ENCODE results near the gene NAP1L1. TPM values are rescaled to one million over a fixed set of nuclear protein-coding genes. Genes with fewer than 3 reads are reported as not detected.
A peak's percentile ranks its signal among the peaks of the same experiment; 100 is the strongest.

Gene NAP1L1
- total RNA-seq, 1 donor from 2014 or later, result 687 TPM

GRCh38 chr12:76080729-76081415 is 3.6 kb downstream of the NAP1L1 start:
- H3K9ac ChIP-seq (ENCODE audit: low read length), result no peak overlapping the region
- FAIRE-seq (no peak), DNase-seq (ENCODE audit: low read depth) (no peak)
- H2AFZ ChIP-seq (ENCODE audit: low read depth, low read length), result no peak overlapping the region
- Mint-ChIP-seq H3K27ac (ENCODE audit: unreplicated experiment) (peak overlapping the region; percentile 18), H3K27me3 (ENCODE audit: low read depth, unreplicated experiment) (no peaks in the 10 kb centered on the region), H3K4me3 (ENCODE audit: unreplicated experiment) (peak overlapping the region; percentile 96), H3K4me1 (ENCODE audit: low read depth, unreplicated experiment) (peaks cover 31% of the 10 kb centered on the region), H3K9me3 (ENCODE audit: unreplicated experiment) (no peaks in the 10 kb centered on the region), H3K36me3 (ENCODE audit: low read depth, unreplicated experiment) (peaks cover 2% of the 10 kb centered on the region)
- H3K36me3 ChIP-seq (ENCODE audit: insufficient read depth, low read length), result peaks cover 4% of the 10 kb centered on the region
- H4K20me1 ChIP-seq (ENCODE audit: insufficient read depth, low read length), result peaks cover 76% of the 10 kb centered on the region
- peaks cover 85% of the 10 kb centered on the region for H3K79me2 ChIP-seq (ENCODE audit: insufficient read depth, low read length)
- peak; percentile 18 for TF ChIP-seq CTCF (IDR thresholded peaks at IDR 0.05; ENCODE audit: insufficient read depth, low read depth, low read length)
- no peak for TF ChIP-seq EZH2 (IDR thresholded peaks at IDR 0.05; ENCODE audit: insufficient read depth, low read length)
- no peak overlapping the region for H3K4me3 ChIP-seq (ENCODE audit: insufficient read depth, low read depth, low read length)
- H3K27me3 ChIP-seq (ENCODE audit: insufficient read depth, low read length), result no peaks in the 10 kb centered on the region
- H3K27ac ChIP-seq (ENCODE audit: low read depth, low read length), result no peak overlapping the region
- H3K4me1 ChIP-seq (ENCODE audit: insufficient read depth, low read length), result peaks cover 15% of the 10 kb centered on the region
- peak overlapping the region; percentile 32 for H3K4me2 ChIP-seq (ENCODE audit: low read length)
- no peaks in the 10 kb centered on the region for H3K9me3 ChIP-seq (ENCODE audit: insufficient read depth, low read depth, low read length)

DNA sequence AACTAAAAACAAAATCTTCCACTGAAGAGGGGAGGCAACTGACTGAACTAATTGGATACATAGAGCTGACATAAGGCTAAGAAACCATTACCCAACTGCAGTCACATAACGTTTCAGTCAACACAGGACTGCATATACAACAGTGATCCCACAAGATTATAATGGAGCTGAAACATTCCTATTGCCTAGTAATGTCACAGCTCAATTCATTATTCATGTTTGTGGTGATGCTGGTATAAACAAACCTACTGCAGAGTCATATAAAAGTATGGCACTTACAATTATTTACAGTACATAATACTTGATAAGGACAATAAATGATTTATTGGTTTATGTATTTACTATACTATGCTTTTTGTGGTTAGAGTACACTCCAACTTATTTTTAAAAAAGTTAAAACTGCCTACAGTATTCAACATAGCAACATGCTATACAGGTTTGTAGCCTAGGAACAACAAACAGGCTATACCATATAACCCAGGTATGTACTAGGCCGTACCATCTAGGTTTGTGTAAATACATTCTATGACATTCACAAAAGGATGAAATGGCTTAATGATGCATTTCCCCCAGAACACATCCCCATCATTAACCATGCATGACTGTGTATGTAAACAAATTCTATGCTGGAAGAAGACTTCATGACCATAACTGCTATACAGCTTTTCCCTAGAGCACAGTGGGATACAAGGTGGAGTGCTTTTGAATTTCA is 4.3 kb downstream of the NAP1L1 start:
- Histone ChIP-seq H3K4me1 (ENCODE audit: insufficient read depth, low read length) (peaks cover 8% of the 10 kb centered on the region), H3K79me2 (ENCODE audit: insufficient read depth, low read length) (peaks cover 92% of the 10 kb centered on the region), H2AFZ (ENCODE audit: low read depth, low read length) (no peak overlapping the region), H3K9me3 (ENCODE audit: insufficient read depth, low read depth, low read length) (no peaks in the 10 kb centered on the region), H3K36me3 (ENCODE audit: insufficient read depth, low read length) (peaks cover 4% of the 10 kb centered on the region), H3K27ac (ENCODE audit: low read depth, low read length) (no peak overlapping the region), H3K4me2 (ENCODE audit: low read length) (peak overlapping the region; percentile 31), H3K27me3 (ENCODE audit: insufficient read depth, low read length) (no peaks in the 10 kb centered on the region), H3K9ac (ENCODE audit: low read length) (no peak overlapping the region), H3K4me3 (ENCODE audit: insufficient read depth, low read depth, low read length) (no peak overlapping the region), H4K20me1 (ENCODE audit: insufficient read depth, low read length) (peaks cover 81% of the 10 kb centered on the region)
- Mint-ChIP-seq H3K4me3 (ENCODE audit: unreplicated experiment) (peak overlapping the region; percentile 65), H3K27ac (ENCODE audit: unreplicated experiment) (peak overlapping the region; percentile 3), H3K4me1 (ENCODE audit: low read depth, unreplicated experiment) (peaks cover 29% of the 10 kb centered on the region), H3K27me3 (ENCODE audit: low read depth, unreplicated experiment) (no peaks in the 10 kb centered on the region), H3K36me3 (ENCODE audit: low read depth, unreplicated experiment) (peaks cover 2% of the 10 kb centered on the region), H3K9me3 (ENCODE audit: unreplicated experiment) (no peaks in the 10 kb centered on the region)
- DNase-seq (ENCODE audit: low read depth) (peak; percentile 53), FAIRE-seq (no peak)
- TF ChIP-seq EZH2 (IDR thresholded peaks at IDR 0.05; ENCODE audit: insufficient read depth, low read length), result no peak
- TF ChIP-seq CTCF (IDR thresholded peaks at IDR 0.05; ENCODE audit: insufficient read depth, low read depth, low read length), result no peak
